SU-DHL-6 (cell line): ENCODE measurements around the gene GATAD2A.

Experiments used
- CTCF ChIP-seq: fragments of 200-600 bp; sonication (generic); IDR thresholded peaks from one replicate; pipeline ENCODE4 v1.5.1; 2017; ENCODE audit warnings: antibody characterized with exemption, mild to moderate bottlenecking, low read length, moderate library complexity; ENCODE audit not compliant: insufficient read depth, poor library complexity, severe bottlenecking
- EZH2phosphoT487 ChIP-seq: fragments of 200-600 bp; sonication (generic), shearing (Covaris generic); conservative IDR thresholded peaks from 2 replicates; pipeline ENCODE4 v1.6.1; 2018; ENCODE audit warnings: mild to moderate bottlenecking, antibody characterized with exemption, low read length, moderate library complexity, mixed read lengths

DNA sequence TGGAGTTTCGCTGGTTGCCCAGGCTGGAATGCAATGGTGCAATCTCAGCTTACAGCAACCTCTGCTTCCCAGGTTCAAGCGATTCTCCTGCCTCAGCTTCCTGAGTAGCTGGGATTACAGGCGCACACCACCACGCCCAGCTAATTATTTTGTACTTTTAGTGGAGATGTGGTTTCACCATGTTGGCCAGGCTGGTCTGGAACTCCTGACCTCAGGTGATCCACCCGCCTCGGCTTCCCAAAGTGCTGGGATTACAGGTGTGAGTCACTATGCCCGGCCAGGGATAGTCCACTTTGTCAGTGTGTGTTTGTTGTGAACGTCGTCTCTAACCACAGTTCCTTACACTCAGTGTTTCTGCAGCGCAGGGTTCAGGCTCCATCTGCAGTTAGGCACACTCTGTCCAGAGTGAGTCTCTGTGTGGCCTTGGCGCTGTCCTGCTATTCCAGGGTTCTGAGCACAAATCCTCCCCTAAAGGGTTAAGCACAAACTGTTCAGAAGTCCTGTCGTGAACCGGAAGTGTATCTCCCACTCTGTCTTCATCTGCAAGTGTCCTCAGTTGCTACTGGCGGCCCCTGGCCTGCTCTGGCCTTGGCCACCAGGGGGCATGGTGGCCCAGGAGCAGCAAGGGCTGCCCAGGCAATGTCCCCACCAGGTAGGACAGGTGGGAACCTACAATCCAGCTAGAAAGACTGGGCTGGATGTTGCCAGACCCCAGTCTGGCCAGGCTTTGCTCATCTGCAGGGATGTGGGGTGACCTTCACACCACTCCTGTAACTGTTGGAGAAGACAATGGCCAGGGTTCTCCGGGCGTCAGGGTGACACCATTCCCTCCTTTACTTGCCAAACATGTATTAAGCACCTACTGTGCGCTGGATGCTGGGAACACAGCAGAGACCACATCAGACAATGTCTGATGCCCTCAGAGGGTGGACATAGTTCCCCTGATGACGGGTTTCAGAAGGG is 38.8 kb upstream of the GATAD2A start:
- TF ChIP-seq CTCF, result peak; percentile 96
- TF ChIP-seq EZH2phosphoT487, result no peak
